Endothelial cell of umbilical vein (primary cell): Measurements from ENCODE around the gene DMD. TPM values are rescaled to one million over a fixed set of nuclear protein-coding genes. Genes with fewer than 3 reads are reported as not detected.
A peak's percentile ranks its signal among the peaks of the same experiment; 100 is the strongest.

Experiments used
- BruUV-seq: library from RNA; stranded (reverse); fragments of 400-500 nt; replicated peaks from 2 replicates; lab custom pipeline; 2021; lab: Mats Ljungman, UMichigan
- CTCF ChIA-PET: fragments of 300-600, 350-600 bp; sonication (Branson Sonifier 250); formaldehyde crosslinking; loops from one replicate; lab custom pipeline; 2021; ENCODE audit warnings: antibody characterized with exemption, inconsistent platforms; lab: Charles Lee
- POLR2A ChIA-PET: fragments of 300-600, 350-600 bp; sonication (Branson Sonifier 250); formaldehyde crosslinking; loops from one replicate; lab custom pipeline; 2021; ENCODE audit warnings: antibody characterized with exemption, inconsistent platforms; lab: Charles Lee
- DNase-seq: peaks from one replicate; pipeline ENCODE4 v3.0.0-alpha.2; 2011; ENCODE audit warnings: low read depth, low spot score
- FAIRE-seq: peaks from 2 replicates; lab custom pipeline; 2011; peaks lifted over from hg19 to GRCh38; lab: Jason Lieb, UNC
- H2AFZ ChIP-seq: 2 replicates; pipeline ENCODE4 v1.6.0; 2012; ENCODE audit warnings: low read depth, low read length, control low read depth, inconsistent platforms
- H3K27ac ChIP-seq: 2 replicates; pipeline ENCODE4 v1.5.1; 2011; ENCODE audit warnings: low read depth, mild to moderate bottlenecking, control low read depth, low read length, moderate library complexity; ENCODE audit not compliant: insufficient read depth
- H3K27me3 ChIP-seq, 2 experiments: 2 replicates each; pipeline versions ENCODE4 v1.6.0 to v1.6.1; 2011; ENCODE audit warnings: low read length in 2 of 2, mixed read lengths in 1 of 2; ENCODE audit not compliant: control insufficient read depth in 2 of 2, insufficient read depth in 2 of 2
- H3K36me3 ChIP-seq, 2 experiments: 2 replicates in 1 of 2; 3 replicates in 1 of 2; pipeline ENCODE4 v1.5.1; 2011; ENCODE audit warnings: low read length in 2 of 2, mild to moderate bottlenecking in 1 of 2, moderate library complexity in 1 of 2; ENCODE audit not compliant: control insufficient read depth in 2 of 2, insufficient read depth in 2 of 2; ENCODE audit errors: extremely low read depth in 1 of 2
- H3K4me1 ChIP-seq: 3 replicates; pipeline ENCODE4 v1.5.1; 2011; ENCODE audit warnings: mild to moderate bottlenecking, low read length; ENCODE audit not compliant: control insufficient read depth, insufficient read depth; ENCODE audit errors: extremely low read depth
- H3K4me2 ChIP-seq: 2 replicates; pipeline ENCODE4 v1.6.1; 2011; ENCODE audit warnings: low read length, control low read depth, mixed read lengths; ENCODE audit not compliant: insufficient read depth
- H3K4me3 ChIP-seq, 3 experiments: fragments of 200-600 bp in 1 of 3; sonication (generic), shearing (Covaris generic) in 1 of 3; replicated peaks in 1 of 3; 2 replicates each; pipeline ENCODE4 v1.5.1; 2011 to 2016; ENCODE audit warnings: control low read depth in 3 of 3, low read length in 3 of 3, mild to moderate bottlenecking in 2 of 3, inconsistent platforms in 1 of 3, low read depth in 1 of 3, moderate library complexity in 1 of 3; ENCODE audit not compliant: insufficient read depth in 1 of 3
- H3K79me2 ChIP-seq: 2 replicates; pipeline ENCODE4 v1.6.0; 2012; ENCODE audit warnings: low read length, inconsistent platforms; ENCODE audit not compliant: control insufficient read depth, insufficient read depth
- H3K9ac ChIP-seq: replicated peaks from 2 replicates; pipeline ENCODE3; 2011; ENCODE audit warnings: low read length, control low read depth; ENCODE audit not compliant: insufficient read depth; ENCODE audit errors: extremely low read depth
- H3K9me1 ChIP-seq: replicated peaks from 3 replicates; pipeline ENCODE4 v1.6.0; 2011; ENCODE audit warnings: mild to moderate bottlenecking, low read length; ENCODE audit not compliant: control insufficient read depth, insufficient read depth; ENCODE audit errors: extremely low read depth
- H3K9me3 ChIP-seq: replicated peaks from 2 replicates; pipeline ENCODE4 v1.5.1; 2012; ENCODE audit warnings: low read length, inconsistent platforms; ENCODE audit not compliant: control insufficient read depth, insufficient read depth
- H4K20me1 ChIP-seq: replicated peaks from 2 replicates; pipeline ENCODE3; 2011; ENCODE audit warnings: mild to moderate bottlenecking, low read length; ENCODE audit not compliant: control insufficient read depth, insufficient read depth; ENCODE audit errors: extremely low read depth
- EZH2 ChIP-seq: IDR thresholded peaks from 2 replicates; pipeline ENCODE4 v1.6.1; 2012; ENCODE audit warnings: borderline replicate concordance, low read depth, mild to moderate bottlenecking, moderate library complexity, low read length, inconsistent platforms; ENCODE audit not compliant: severe bottlenecking
- FOS ChIP-seq: IDR thresholded peaks from 2 replicates; pipeline ENCODE4 v1.6.1; 2011; ENCODE audit warnings: mild to moderate bottlenecking, low read length, moderate library complexity, borderline replicate concordance; ENCODE audit not compliant: insufficient read depth
- GATA2 ChIP-seq: IDR thresholded peaks from 2 replicates; pipeline ENCODE4 v1.7.0; 2011; ENCODE audit warnings: low read depth, mild to moderate bottlenecking, moderate library complexity, mixed read lengths, low read length; ENCODE audit not compliant: insufficient read length, insufficient read depth
- JUN ChIP-seq: IDR thresholded peaks from 2 replicates; pipeline ENCODE4 v1.6.1; 2011; ENCODE audit warnings: borderline replicate concordance, low read depth; ENCODE audit not compliant: insufficient read length, insufficient read depth
- MYC ChIP-seq: IDR thresholded peaks from one replicate; pipeline ENCODE4 v1.6.1; 2011; ENCODE audit warnings: mild to moderate bottlenecking, low read depth, low read length
- POLR2A ChIP-seq: IDR thresholded peaks from 2 replicates; pipeline ENCODE4 v1.6.1; 2012; ENCODE audit warnings: low read depth, mild to moderate bottlenecking, control low read depth, low read length
- POLR2AphosphoS5 ChIP-seq: IDR thresholded peaks from 2 replicates; pipeline ENCODE4 v1.6.1; 2012; ENCODE audit warnings: low read depth, mild to moderate bottlenecking, control low read depth, low read length, moderate library complexity; ENCODE audit not compliant: insufficient read depth
- dilution Hi-C: fragments of 300-500 bp; cut with MboI; formaldehyde crosslinking; loops from one replicate; pipeline ENCODE4 v1.15.0; 2019; ENCODE audit warnings: low sequenced_read_pairs; ENCODE audit not compliant: extremely low pct_ligation_motif_present
- intact Hi-C: fragments of 100-400 bp; cut with micrococcal nuclease; formaldehyde crosslinking; loops from one replicate; pipeline ENCODE4 v1.10.0; 2022
- polyA plus RNA-seq, 4 experiments: library from polyadenylated mRNA; depleted of rRNA in 3 of 4; stranded (reverse) in 3 of 4; unstranded in 1 of 4; fragments of >200 nt; gene quantifications; 2 replicates each; pipeline versions ENCODE4 v1.2.1 to v1.2.3, GENCODE V29; 2011 to 2012; ENCODE audit warnings: missing spikeins in 1 of 4
- total RNA-seq: library from RNA; stranded (reverse); gene quantifications from 2 replicates; pipeline ENCODE4 v1.2.3, GENCODE V29; 2021
- TF ChIP-seq, protein P1 (sequence below): IDR thresholded peaks from 2 replicates; pipeline ENCODE4 v1.6.1; 2011; ENCODE audit not compliant: insufficient read depth, insufficient read length
- TF ChIP-seq, protein P2 (sequence below), 2 donors: IDR thresholded peaks; 1 replicate in 1 of 2; 2 replicates in 1 of 2; pipeline ENCODE4 v1.5.1; 2011; ENCODE audit warnings: low read length in 2 of 2, mild to moderate bottlenecking in 2 of 2, moderate library complexity in 2 of 2, control low read depth in 1 of 2, inconsistent platforms in 1 of 2, low read depth in 1 of 2; ENCODE audit not compliant: insufficient read depth in 1 of 2; ENCODE audit errors: extremely low read depth in 1 of 2

Gene DMD
- total and polyA plus RNA-seq, 2 donors (not counting 3 experiments of a cell fraction or from before 2014, with no cell fraction given) = 7.3 to 9.0 TPM

DNA sequence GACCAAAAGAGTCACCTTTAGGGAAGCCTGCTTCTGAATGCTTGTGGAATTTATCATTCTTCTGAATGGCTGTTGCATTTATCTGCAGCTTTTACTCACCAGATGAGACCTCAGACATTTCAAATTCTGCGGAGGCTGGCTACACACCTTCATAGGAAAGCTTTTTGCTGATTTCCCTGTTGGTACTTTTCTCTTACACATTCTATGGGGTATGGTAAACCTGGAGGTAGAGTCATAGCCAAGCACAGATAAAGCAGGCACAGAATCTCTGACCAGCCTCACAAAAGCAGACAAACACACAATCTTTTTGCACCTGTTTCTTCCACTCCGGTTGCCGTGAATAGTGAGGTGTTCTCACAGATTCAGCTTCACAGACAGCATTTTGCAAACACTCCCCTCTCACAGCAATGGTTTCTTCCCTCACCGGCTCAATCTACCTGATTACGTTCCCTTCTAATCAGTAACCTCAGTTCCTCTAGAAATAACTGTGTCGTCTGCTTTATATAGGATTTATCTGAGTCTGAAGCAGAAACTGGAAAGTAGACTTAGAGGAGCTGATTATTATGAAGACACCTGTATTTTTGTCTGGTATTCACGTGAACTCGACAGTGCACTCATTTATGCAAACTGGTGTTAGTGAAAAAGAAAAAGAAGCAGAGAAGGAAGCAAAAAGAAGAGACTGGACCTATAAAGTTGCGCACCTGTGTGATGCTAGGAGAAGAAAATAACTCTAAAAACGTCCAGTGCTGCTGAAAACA is 83.1 kb downstream of the DMD start:
- no peaks in the 10 kb centered on the region for H3K27me3 ChIP-seq
- no peaks in the 10 kb centered on the region for H3K9me1 ChIP-seq
- intact Hi-C loops (no loop called here), dilution Hi-C loops (no loop called here)
- FAIRE-seq (peak; percentile 4), DNase-seq (no peak)
- H3K36me3 ChIP-seq = no peaks in the 10 kb centered on the region
- BruUV-seq = no TSS peak
- no peaks in the 10 kb centered on the region for H4K20me1 ChIP-seq
- H3K4me3 ChIP-seq = no peak overlapping the region
- no peak for TF ChIP-seq MYC
- no peak for TF ChIP-seq EZH2
- no peak for TF ChIP-seq FOS
- no peak for TF ChIP-seq JUN
- TF ChIP-seq GATA2 = no peak
- TF ChIP-seq, protein P1, sequence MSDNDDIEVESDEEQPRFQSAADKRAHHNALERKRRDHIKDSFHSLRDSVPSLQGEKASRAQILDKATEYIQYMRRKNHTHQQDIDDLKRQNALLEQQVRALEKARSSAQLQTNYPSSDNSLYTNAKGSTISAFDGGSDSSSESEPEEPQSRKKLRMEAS = no peak
- TF ChIP-seq, protein P2, sequence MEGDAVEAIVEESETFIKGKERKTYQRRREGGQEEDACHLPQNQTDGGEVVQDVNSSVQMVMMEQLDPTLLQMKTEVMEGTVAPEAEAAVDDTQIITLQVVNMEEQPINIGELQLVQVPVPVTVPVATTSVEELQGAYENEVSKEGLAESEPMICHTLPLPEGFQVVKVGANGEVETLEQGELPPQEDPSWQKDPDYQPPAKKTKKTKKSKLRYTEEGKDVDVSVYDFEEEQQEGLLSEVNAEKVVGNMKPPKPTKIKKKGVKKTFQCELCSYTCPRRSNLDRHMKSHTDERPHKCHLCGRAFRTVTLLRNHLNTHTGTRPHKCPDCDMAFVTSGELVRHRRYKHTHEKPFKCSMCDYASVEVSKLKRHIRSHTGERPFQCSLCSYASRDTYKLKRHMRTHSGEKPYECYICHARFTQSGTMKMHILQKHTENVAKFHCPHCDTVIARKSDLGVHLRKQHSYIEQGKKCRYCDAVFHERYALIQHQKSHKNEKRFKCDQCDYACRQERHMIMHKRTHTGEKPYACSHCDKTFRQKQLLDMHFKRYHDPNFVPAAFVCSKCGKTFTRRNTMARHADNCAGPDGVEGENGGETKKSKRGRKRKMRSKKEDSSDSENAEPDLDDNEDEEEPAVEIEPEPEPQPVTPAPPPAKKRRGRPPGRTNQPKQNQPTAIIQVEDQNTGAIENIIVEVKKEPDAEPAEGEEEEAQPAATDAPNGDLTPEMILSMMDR (IDR thresholded peaks at IDR 0.05; ENCODE audit: extremely low read depth in 1 of 2, insufficient read depth in 1 of 2, low read depth in 1 of 2, low read length in 2 of 2) = no peak
- no peak for TF ChIP-seq POLR2AphosphoS5
- no peak for TF ChIP-seq POLR2A
- no peak overlapping the region for H3K4me2 ChIP-seq
- no peak overlapping the region for H3K27ac ChIP-seq
- no peak overlapping the region for H3K9ac ChIP-seq
- H3K79me2 ChIP-seq = no peaks in the 10 kb centered on the region
- no peaks in the 10 kb centered on the region for H3K9me3 ChIP-seq
- POLR2A ChIA-PET = no interaction called here
- no peaks in the 10 kb centered on the region for H3K4me1 ChIP-seq
- CTCF ChIA-PET = no interaction called here
- H2AFZ ChIP-seq = no peak overlapping the region
